ENCODE results near the gene WSB1.
A peak's percentile ranks its signal among the peaks of the same experiment; 100 is the strongest.

Gene WSB1

GRCh38 chr17:27280527-27280926, 13.4 kb upstream of the WSB1 start:
- no peak for DNase-seq

DNA sequence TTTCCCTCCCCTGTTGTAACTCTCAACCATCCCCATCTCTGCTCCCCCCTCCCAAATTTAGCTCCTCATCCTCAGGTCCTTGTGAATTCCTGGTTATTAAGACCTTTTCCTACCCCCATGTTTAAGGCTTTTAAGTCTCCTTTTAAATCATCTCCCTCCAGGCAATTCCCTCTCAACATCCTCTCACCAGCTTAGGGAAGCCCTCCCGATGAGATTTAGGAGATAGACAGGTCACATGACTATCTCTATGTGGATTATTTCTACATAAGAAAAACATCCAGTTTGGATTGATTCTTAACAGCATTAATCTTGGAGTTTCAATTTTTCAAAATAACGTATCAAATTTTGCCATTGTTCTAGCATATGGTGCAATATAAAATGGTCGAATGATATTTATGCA, 12.5 kb upstream of the WSB1 start:
- no peak for DNase-seq

DNA sequence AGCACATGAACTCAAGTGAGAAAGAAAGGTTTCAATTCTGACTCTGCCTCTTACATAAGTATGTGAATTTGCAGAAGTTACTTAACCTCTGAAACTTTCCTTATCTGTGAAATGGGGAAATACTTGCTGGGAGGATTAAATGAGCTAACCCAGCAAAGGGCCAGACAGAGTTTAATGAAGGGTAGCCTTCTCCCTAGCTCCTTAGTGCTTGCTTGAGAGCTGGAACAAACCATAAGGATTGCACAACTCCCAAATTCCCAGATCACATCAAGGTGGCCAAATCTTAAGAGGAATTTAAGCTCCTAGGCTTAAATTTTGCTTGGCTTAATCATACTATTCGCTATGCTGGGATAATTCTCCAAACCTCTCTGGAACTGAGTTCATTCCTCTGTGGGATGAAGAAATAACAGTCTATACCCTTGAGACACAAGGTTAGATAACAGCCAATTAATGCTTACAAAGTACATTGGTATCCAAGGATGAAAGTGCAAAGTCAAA, 11.8 kb upstream of the WSB1 start:
- DNase-seq, result no peak

DNA sequence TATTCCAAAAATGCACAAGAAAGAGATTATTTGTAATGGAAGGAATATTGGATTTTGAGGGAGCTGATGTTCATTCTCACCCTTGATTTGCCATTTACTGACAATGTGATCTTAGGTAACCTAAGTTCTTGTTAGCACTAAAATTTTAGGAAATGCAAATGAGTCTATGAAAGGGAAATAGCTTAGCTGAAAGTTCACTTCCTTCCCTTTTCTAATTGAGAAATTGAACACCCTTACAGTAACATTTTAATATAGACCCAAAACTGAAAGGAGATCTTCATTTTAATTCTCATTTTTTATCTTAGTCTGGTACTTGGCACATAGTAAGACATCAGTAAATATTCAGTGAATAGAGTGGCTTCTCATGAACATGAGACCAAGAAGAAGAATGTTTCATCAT, 10.9 kb upstream of the WSB1 start:
- no peak for DNase-seq

GRCh38 chr17:27283751-27284150, 10.2 kb upstream of the WSB1 start:
- DNase-seq, result no peak

DNA sequence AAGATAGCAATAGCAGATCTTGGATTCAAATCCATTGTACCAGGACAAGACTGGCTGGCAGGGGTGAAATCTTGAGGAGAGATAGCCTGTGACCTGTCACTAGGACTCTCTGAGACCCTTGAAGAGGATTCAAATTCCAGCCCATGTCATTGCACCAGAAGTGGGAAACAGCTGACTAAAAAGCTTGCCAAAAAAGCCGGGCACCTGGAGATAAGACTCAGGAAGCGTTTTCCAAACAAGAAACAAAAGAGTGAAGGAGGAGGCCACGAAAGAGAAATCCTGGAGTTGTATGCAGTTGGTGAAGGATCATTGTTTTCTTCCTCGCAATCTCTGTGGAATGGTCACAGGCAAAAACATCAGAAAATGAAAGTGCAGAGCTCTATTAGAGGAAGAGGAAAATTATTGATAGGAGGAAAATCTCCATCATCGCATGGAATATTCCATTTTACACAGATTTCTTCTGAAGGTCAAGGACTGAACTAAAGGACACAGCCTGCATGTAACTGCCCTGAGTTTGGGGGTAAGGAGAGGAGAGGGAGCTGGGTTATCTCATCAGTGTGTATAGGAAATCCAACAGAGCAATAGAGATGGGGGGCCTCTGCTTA, 9.0 kb upstream of the WSB1 start:
- DNase-seq, result no peak

- DNase-seq, result no peak
Measured at GRCh38 chr17:27285516-27285915, 8.4 kb upstream of the WSB1 start.

GRCh38 chr17:27288183-27288582, 5.7 kb upstream of the WSB1 start:
- no peak for DNase-seq

- DNase-seq, result no peak
Measured at GRCh38 chr17:27289856-27290255, 4.1 kb upstream of the WSB1 start.

- DNase-seq, result no peak
Measured at GRCh38 chr17:27290916-27291598, 2.9 kb upstream of the WSB1 start.

DNA sequence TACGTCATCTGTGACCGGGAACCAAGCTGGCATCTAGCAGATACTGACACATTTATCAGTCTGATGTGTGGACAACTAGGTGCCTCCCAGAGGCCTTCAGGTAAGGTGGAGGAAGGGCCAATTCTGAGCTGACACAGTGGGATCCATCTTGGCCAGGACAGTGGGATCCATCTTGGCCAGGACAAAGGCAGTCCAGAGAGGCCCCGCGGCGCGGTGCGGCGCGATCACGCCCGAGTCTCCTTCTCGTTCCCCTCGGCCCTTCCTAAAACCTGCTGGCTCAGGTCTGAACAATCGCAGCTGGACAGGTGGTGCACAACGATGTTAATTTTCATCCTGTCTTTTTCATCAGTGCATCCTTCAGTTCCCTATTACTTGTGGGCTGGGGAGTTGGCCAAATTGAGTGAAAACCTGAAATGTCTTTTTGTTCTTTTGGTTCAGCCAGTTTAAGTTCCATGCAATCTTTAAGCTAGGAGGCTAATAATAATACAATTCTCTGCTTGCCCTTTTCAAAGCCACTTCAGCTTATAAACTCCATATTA, 486 bp upstream of the WSB1 start:
- no peak for DNase-seq

GRCh38 chr17:27294689-27295630, 1.0 kb downstream of the WSB1 start:
- DNase-seq, result peak; percentile 67

DNA sequence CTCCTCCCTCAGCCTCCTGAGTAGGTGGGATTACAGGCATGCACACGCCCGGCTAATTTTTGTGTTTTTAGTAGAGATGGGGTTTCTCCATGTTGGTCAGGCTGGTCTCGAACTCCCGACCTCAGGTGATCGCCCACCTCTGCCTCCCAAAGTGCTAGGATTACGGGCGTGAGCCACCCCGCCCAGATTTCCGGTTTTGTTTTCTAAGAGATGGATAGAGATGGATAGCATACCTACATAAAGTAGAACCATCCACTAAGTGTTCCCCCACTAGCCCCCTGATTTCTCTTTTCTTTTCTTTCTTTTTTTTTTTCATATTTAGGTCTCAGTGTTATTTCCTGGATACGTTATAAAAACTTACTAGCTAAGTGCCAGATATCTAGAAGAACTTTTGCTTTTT, 2.0 kb downstream of the WSB1 start:
- no peak for DNase-seq

GRCh38 chr17:27296428-27296979, 2.6 kb downstream of the WSB1 start:
- no peak for DNase-seq

DNA sequence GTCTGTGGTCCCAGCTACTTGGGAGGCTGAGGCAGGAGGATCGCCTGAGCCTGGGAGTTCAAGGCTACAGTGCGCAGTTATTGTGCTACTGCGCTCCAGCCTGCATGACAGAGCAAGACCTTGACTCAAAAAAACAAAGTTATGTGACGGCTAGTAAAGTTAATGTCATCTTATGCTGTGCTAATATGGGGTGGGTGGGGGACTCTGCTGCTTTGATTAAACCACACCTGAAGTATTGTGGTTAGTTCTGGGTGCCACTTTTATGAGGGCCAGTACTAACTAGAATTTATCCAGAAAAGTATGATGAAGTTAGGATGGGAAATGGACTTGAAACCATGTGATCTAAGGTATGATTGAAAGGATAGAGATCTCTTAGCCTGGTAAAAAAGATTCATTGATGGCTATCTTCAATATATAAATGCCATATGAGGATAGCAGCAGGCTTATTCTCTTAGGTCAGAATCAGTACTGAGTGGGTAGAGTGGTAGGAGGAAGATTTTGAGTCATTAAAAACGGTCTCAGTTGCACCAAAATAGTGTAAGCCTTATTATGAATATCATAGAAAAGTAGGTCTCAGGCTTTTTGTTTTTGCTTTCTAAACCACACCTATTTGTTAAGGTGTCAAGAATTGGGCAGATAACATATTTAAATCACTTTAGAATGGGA, 5.6 kb downstream of the WSB1 start:
- DNase-seq, result peak; percentile 15

DNA sequence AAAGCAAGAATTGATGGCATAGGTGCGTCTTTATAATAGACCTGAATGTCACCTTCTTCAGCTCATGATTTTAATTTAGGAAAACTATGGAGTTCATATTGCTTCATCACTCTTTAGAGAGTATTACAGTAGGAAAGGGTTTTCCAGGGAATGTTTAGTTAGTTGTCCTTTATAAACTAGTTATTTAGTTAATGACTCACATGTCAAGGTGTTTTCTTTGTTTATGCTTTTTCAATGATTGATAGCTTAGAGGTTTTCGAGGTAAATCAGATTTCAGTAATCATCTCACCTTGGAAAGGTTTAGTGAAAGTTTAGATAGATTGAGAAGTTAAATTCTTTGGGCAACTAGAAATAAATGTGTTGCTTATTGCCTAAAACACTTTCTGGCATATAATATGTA, 9.8 kb downstream of the WSB1 start:
- no peak for DNase-seq

- no peak for DNase-seq
Measured at GRCh38 chr17:27306276-27306835, 12.4 kb downstream of the WSB1 start.

- DNase-seq, result no peak
Measured at GRCh38 chr17:27310565-27311110, 16.7 kb downstream of the WSB1 start.

DNA sequence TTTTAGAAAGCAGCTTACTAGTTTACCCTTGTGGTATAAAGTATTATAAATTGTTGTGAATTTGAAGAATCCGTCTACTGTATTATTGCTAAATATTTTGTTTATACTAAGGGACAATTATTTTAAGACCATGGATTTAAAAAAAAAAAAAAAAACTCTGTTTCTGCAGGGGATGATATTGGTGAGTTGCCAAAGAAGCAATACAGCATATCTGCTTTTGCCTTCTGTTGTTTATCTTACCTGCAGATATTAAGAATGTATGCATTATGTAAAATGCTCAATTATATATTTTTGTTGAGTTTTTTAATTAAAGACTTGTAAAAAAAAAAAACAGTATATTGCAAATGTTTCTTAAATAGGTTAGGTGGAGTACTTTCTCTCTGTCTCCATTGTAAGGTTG, 19.4 kb downstream of the WSB1 start:
- DNase-seq, result no peak

DNA sequence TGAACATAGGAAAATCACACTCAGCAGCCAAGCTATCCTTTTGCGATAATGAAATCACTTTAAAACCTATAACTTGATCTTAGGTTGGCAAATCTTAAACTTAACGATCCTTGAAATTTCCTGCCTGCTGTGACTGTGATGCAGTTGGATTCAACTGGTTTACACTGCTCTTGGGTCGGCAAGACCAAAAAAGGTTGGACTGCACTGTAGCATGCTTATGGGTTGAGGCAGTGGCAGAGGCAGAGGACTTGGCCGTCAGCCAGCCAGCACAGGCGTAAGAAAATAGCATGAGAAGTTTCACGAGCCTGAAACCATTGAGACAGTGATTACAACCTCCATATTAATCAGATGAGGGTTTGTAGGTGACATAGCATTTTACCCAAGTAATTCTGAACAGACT, 21.4 kb downstream of the WSB1 start:
- no peak for DNase-seq

- no peak for DNase-seq
Measured at GRCh38 chr17:27315796-27316465, 22.0 kb downstream of the WSB1 start.
